Ovary (tissue), 9 donors: ENCODE data around the gene NELL2. TPM values are rescaled to one million over a fixed set of nuclear protein-coding genes. Genes with fewer than 3 reads are reported as not detected.

Experiments used
- DNase-seq, 5 donors: peaks; one replicate each; pipeline ENCODE4 v3.0.0-alpha.2; 2019 to 2020
- H3K27ac ChIP-seq, 2 donors: fragments of 200-600 bp; one replicate each; pipeline versions ENCODE4 v1.5.1 to v1.8.0; 2019 to 2022
- H3K27me3 ChIP-seq: fragments of 200-600 bp; one replicate; pipeline ENCODE4 v1.8.0; 2022
- H3K36me3 ChIP-seq: fragments of 200-600 bp; sonication (generic); one replicate; pipeline ENCODE4 v1.5.1; 2019
- H3K4me1 ChIP-seq: one replicate; pipeline ENCODE4 v1.8.1; 2013; ENCODE audit warnings: mild to moderate bottlenecking, moderate library complexity; ENCODE audit not compliant: insufficient read depth
- H3K4me3 ChIP-seq: fragments of 200-600 bp; sonication (generic); one replicate; pipeline ENCODE4 v1.5.1; 2017
- H3K9me3 ChIP-seq, 2 donors: fragments of 200-600 bp in 1 of 2; sonication (generic) in 1 of 2; one replicate each; pipeline versions ENCODE4 v1.5.1 to v1.8.1; 2013 to 2019; ENCODE audit warnings: mild to moderate bottlenecking in 1 of 2, moderate library complexity in 1 of 2
- EP300 ChIP-seq: sonication (generic); formaldehyde crosslinking; IDR thresholded peaks from one replicate; pipeline ENCODE4 v1.6.1; 2017; ENCODE audit warnings: antibody characterized with exemption
- POLR2A ChIP-seq: fragments of 450-650 bp; IDR thresholded peaks from one replicate; pipeline ENCODE4 v1.6.1; 2017; ENCODE audit warnings: antibody characterized with exemption, mild to moderate bottlenecking, moderate library complexity
- WGBS, 3 donors: extraction: QIAGEN DNeasy Blood & Tissue Kit in 1 of 3; methylation state at CpG; one replicate each; pipeline versions ENCODE4 v1.1.5 to v1.1.7; 2013 to 2017; 5-methylcytosine and 5-hydroxymethylcytosine counted together
- intact Hi-C, 4 donors: fragments of 100-400 bp; cut with DNase I; formaldehyde crosslinking; loops; one replicate each; pipeline versions ENCODE4 v1.11.0 to v1.15.1; 2022 to 2023
- polyA plus RNA-seq, 2 donors: library from polyadenylated mRNA; stranded (reverse); fragments of 200-250 nt in 1 of 2; fragments of 350-450 nt in 1 of 2; fragmentation: Illumina TruSeq in 1 of 2; extraction: RNeasy Lipid Tissue Mini Kit (QIAGEN cat#74804) in 1 of 2; gene quantifications; one replicate each; pipeline ENCODE4 v1.2.3, GENCODE V29; 2013 to 2014
- total RNA-seq, 7 donors: library from RNA; depleted of rRNA in 2 of 7; stranded (reverse); fragments of >200 nt in 2 of 7; fragmentation: NEBNext Ultra II Directional in 3 of 7; extraction: Animal tissue kit (Norgen Biotek cat#: 25700) in 3 of 7; gene quantifications; one replicate each; pipeline versions ENCODE4 v1.1.0 to v1.2.4, GENCODE V29; 2016 to 2023
- TF ChIP-seq, protein P1 (sequence below), 3 donors: fragments of 450-650 bp in 2 of 3; fragments of 200-600 bp in 1 of 3; IDR thresholded peaks; one replicate each; pipeline versions ENCODE4 v1.5.1 to v1.8.0; 2016 to 2022; ENCODE audit warnings: antibody characterized with exemption in 3 of 3, mild to moderate bottlenecking in 1 of 3
- donor health status: DM: no; HTN: no; CAD: no; lungs with moderate emphysema.
- donor health status: DM: no; HTN: no; CAD: no.
- donor health status: Bipolar disorder and iron deficiency.
- donor health status: DM: yes; HTN: yes; CAD: no.
- donor health status: DM: no; HTN: no; CAD: no.
- donor health status: DM: yes; HTN: yes; CAD: no.

The NELL2 gene
- total and polyA plus RNA-seq, 9 donors, result 0.15 to 114 (median 1.7) TPM

DNA sequence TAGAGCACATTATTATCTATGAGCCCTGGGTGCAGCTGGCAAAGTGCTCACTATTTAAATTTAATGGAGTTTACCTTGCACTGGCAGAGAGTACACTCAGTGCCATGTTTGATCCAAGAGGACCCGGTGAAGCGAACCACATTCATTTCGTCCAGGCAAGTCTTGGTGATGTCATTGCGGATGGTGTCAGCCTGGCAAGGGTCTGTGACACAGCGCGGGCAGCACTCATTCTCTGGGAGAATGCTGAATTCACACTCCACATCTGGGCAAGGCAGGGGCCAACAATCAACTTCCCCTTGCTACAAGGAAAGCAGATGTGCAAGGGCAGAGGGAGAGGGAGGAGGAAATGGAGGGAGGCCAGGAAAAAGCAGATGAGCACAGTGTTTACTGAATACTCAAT, 356.2 kb downstream of the NELL2 start:
- TF ChIP-seq EP300 (no peak), POLR2A (no peak)
- TF ChIP-seq, protein P1, sequence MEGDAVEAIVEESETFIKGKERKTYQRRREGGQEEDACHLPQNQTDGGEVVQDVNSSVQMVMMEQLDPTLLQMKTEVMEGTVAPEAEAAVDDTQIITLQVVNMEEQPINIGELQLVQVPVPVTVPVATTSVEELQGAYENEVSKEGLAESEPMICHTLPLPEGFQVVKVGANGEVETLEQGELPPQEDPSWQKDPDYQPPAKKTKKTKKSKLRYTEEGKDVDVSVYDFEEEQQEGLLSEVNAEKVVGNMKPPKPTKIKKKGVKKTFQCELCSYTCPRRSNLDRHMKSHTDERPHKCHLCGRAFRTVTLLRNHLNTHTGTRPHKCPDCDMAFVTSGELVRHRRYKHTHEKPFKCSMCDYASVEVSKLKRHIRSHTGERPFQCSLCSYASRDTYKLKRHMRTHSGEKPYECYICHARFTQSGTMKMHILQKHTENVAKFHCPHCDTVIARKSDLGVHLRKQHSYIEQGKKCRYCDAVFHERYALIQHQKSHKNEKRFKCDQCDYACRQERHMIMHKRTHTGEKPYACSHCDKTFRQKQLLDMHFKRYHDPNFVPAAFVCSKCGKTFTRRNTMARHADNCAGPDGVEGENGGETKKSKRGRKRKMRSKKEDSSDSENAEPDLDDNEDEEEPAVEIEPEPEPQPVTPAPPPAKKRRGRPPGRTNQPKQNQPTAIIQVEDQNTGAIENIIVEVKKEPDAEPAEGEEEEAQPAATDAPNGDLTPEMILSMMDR (IDR thresholded peaks at IDR 0.05), result no peak
- Histone ChIP-seq H3K36me3 (no peaks in the 10 kb centered on the region), H3K27me3 (no peaks in the 10 kb centered on the region), H3K9me3 (no peaks in the 10 kb centered on the region), H3K4me1 (no peaks in the 10 kb centered on the region), H3K27ac (no peak overlapping the region), H3K4me3 (no peak overlapping the region)
- intact Hi-C loops, result no loop called here
- WGBS, 3 donors, result 91 to 93% (median 91%) methylated on average over 6 of the region's 6 CpGs
- DNase-seq, result no peak

DNA sequence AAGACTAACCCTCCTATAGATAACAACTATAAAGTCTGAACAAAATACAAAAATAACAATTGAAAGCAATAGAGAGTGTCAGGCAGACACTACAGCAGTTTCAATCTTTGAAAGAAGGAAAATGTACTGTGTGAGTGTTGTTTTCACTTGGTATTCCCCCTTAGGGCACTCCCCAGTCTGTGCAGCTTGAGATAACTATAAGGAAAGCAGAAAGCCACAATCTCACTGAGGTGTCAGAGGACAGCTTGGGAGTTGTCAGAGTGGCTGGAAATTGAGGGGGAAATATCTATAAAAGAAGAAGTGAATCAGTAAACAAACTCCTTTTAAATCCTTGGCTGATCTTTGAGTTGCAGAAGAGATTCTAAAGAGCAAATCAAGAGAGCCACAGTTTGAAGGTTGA, 364.8 kb downstream of the NELL2 start:
- H3K9me3 ChIP-seq, result no peaks in the 10 kb centered on the region
- H3K27me3 ChIP-seq, result no peaks in the 10 kb centered on the region
- H3K4me1 ChIP-seq, result no peaks in the 10 kb centered on the region
- intact Hi-C loops, result no loop called here
- no peak for DNase-seq
- H3K27ac ChIP-seq, result no peak overlapping the region
- no peaks in the 10 kb centered on the region for H3K36me3 ChIP-seq
- no peak overlapping the region for H3K4me3 ChIP-seq
- TF ChIP-seq POLR2A (no peak), EP300 (no peak)
- TF ChIP-seq, protein P1 (IDR thresholded peaks at IDR 0.05), result no peak

DNA sequence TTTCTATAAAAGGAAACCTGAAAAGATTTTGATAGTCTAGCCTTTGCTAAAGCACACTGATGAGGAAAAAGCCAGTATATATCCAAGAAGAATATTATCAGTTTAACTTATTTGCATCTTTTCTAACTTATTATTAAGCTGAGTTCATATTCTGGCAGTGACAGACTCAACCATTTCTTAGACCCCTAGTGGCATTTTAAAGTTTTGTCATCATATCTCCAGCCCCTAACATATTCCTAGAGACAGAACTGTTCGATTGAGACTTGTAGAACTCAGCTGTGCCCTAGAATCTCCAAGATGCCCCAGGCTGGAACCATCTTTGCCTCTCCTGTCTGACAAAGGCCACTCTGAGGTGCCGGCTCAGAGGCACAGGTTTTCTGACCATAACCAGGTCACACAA, 365.6 kb downstream of the NELL2 start:
- Histone ChIP-seq H3K27me3 (no peaks in the 10 kb centered on the region), H3K4me3 (no peak overlapping the region), H3K4me1 (no peaks in the 10 kb centered on the region), H3K27ac (no peak overlapping the region), H3K36me3 (no peaks in the 10 kb centered on the region), H3K9me3 (no peaks in the 10 kb centered on the region)
- DNase-seq, result no peak
- WGBS, 3 donors, result 86 to 91% (median 87%) methylated on average over 2 of the region's 2 CpGs
- TF ChIP-seq, protein P1 (IDR thresholded peaks at IDR 0.05), result no peak
- TF ChIP-seq EP300 (no peak), POLR2A (no peak)
- intact Hi-C loops, result no loop called here

DNA sequence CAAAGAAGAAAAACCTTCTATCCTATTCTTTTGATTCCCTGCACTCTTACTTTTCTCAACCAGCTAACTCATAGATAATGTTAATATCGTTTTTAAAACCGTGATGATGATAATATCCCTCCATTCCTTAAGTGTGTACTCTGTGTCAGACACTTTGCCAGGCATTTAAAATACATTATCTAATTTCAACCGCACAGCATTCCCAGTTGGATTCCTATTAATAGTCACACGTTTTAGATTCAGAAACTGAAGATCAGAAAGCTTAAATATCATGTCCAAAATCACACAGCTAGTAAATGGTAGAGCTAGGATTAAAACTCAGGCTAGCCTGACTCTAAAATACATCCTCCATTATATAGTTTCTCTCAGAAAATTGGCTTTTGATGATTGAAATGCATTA, 366.0 kb downstream of the NELL2 start:
- no peaks in the 10 kb centered on the region for H3K27me3 ChIP-seq
- intact Hi-C loops, result no loop called here
- no peaks in the 10 kb centered on the region for H3K9me3 ChIP-seq
- no peak overlapping the region for H3K4me3 ChIP-seq
- no peak for DNase-seq
- no peaks in the 10 kb centered on the region for H3K4me1 ChIP-seq
- TF ChIP-seq, protein P1 (IDR thresholded peaks at IDR 0.05), result no peak
- WGBS, 3 donors, result 68 to 76% (median 70%) methylated on average over 4 of the region's 4 CpGs
- H3K36me3 ChIP-seq, result no peaks in the 10 kb centered on the region
- no peak overlapping the region for H3K27ac ChIP-seq

DNA sequence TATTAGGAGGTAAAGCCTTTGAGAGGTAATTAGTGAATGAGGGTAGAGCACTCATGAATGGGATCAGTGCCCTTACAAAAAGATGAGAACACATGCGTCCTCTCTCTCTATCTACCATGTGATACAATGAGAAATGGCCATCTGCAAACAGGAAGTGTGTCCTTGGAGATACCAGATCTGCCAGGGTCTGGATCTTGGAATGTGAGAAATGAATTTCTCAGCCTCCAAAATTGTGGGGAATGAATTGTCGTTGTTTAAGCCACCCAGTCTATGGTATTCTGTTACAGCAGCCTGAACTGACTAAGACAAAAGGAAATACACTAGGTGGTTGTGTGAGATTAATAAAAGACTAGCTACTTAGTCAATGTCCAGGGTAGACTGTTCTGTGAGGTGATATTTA, 366.6 kb downstream of the NELL2 start:
- WGBS, 3 donors, result 39 to 55% (median 40%) methylated on average over 2 of the region's 2 CpGs
- no peaks in the 10 kb centered on the region for H3K9me3 ChIP-seq
- TF ChIP-seq POLR2A (no peak), EP300 (no peak)
- TF ChIP-seq, protein P1 (IDR thresholded peaks at IDR 0.05), result no peak
- no peak overlapping the region for H3K27ac ChIP-seq
- H3K4me3 ChIP-seq, result no peak overlapping the region
- no peak for DNase-seq
- no peaks in the 10 kb centered on the region for H3K4me1 ChIP-seq
- intact Hi-C loops, result no loop called here
- no peaks in the 10 kb centered on the region for H3K36me3 ChIP-seq
- no peaks in the 10 kb centered on the region for H3K27me3 ChIP-seq
